ENCODE results near the gene SNX5. TPM values are rescaled to one million over a fixed set of nuclear protein-coding genes. Genes with fewer than 3 reads are reported as not detected.

SNX5 gene
- total and polyA plus RNA-seq, 2 donors (not counting 1 experiment from before 2014, with no cell fraction given): 97.8 to 128 TPM

GRCh38 chr20:18011951-18012645 is 43.5 kb upstream of the SNX5 start:
- 91% methylated on average over 9 of the region's 21 CpGs for WGBS (ENCODE audit: insufficient coverage)
- no peak overlapping the region for H3K4me3 Mint-ChIP-seq
- H3K27me3 Mint-ChIP-seq: no peaks in the 10 kb centered on the region

DNA sequence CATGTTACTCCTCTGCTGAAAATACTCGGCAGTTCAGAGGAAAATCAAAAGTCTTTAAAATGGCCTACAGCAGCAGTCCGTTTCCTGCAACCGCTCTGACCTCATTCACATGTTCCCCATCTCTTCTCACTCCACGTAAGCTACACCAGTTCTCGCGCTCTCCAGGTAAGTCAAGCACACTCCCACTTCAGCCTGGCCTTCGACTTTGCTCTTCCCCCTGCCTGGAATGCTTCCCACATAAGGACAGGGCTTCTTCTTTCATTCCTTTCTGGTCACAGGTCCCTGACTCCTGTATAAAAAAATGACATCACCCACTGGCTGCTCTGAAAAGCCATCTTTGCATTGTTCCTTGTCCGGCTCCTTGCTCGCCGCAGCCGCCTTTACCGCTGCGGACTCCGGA is 42.9 kb upstream of the SNX5 start:
- Histone ChIP-seq H4K20me1 (ENCODE audit: control insufficient read depth, insufficient read depth, low read length, poor library complexity, severe bottlenecking) (no peaks in the 10 kb centered on the region), H3K36me3 (replicated peaks in 1 of 2; ENCODE audit: control extremely low read depth in 1 of 2, control insufficient read depth in 1 of 2, extremely low read depth in 1 of 2, insufficient read depth in 2 of 2, low read length in 1 of 2) (no peaks in the 10 kb centered on the region), H3K27me3 (replicated peaks in 1 of 4; ENCODE audit: control extremely low read depth in 1 of 4, control insufficient read depth in 3 of 4, insufficient read depth in 4 of 4, low read length in 3 of 4) (no peaks in the 10 kb centered on the region), H3K27ac (ENCODE audit: low read length in 2 of 2) (no peak overlapping the region), H3K79me2 (ENCODE audit: control insufficient read depth, insufficient read depth, low read length) (no peaks in the 10 kb centered on the region), H3K4me3 (ENCODE audit: control extremely low read depth in 1 of 5, extremely low read depth in 1 of 5, insufficient read depth in 1 of 5, low read depth in 2 of 5, low read length in 4 of 5) (no peak overlapping the region), H3K4me2 (replicated peaks; ENCODE audit: low read depth, low read length, poor library complexity, severe bottlenecking) (no peak overlapping the region), H3K4me1 (ENCODE audit: control insufficient read depth in 2 of 2, insufficient read depth in 2 of 2, low read length in 2 of 2) (no peaks in the 10 kb centered on the region), H3K9me3 (ENCODE audit: control extremely low read depth in 1 of 3, control insufficient read depth in 2 of 3, insufficient read depth in 1 of 3, low read length in 2 of 3) (no peaks in the 10 kb centered on the region), H2AFZ (ENCODE audit: insufficient read depth, low read depth, low read length, poor library complexity, severe bottlenecking) (no peak overlapping the region), H3K9ac (ENCODE audit: low read length) (no peak overlapping the region)
- ChIA-PET CTCF (no interaction called here), POLR2A (no interaction called here)
- H3K9me3 Mint-ChIP-seq (ENCODE audit: insufficient read depth): no peaks in the 10 kb centered on the region
- ATAC-seq (ENCODE audit: low read depth): no peak
- H3K27ac Mint-ChIP-seq: no peak overlapping the region
- no peaks in the 10 kb centered on the region for H3K27me3 Mint-ChIP-seq
- no peak for TF ChIP-seq CTCF (IDR thresholded peaks at IDR 0.05)
- TF ChIP-seq EZH2 (IDR thresholded peaks at IDR 0.05; ENCODE audit: borderline replicate concordance, insufficient read depth, low read depth, low read length, poor library complexity, severe bottlenecking): no peak
- WGBS (ENCODE audit: insufficient coverage): 97% methylated on average over 14 of the region's 14 CpGs
- no peak for DNase-seq
- H3K4me1 Mint-ChIP-seq: peaks cover 3% of the 10 kb centered on the region
- intact Hi-C loops (cut with micrococcal nuclease): no loop called here
- no peak overlapping the region for H3K4me3 Mint-ChIP-seq

More at GRCh38 chr20:18011951-18012645, 43.5 kb upstream of the SNX5 start:
- ChIA-PET CTCF (no interaction called here), POLR2A (no interaction called here)
- H3K79me2 ChIP-seq (ENCODE audit: control insufficient read depth, insufficient read depth, low read length): no peaks in the 10 kb centered on the region
- Mint-ChIP-seq H3K9me3 (ENCODE audit: insufficient read depth) (no peaks in the 10 kb centered on the region), H3K27ac (no peak overlapping the region), H3K4me1 (no peaks in the 10 kb centered on the region)
- no peak overlapping the region for H2AFZ ChIP-seq (ENCODE audit: insufficient read depth, low read depth, low read length, poor library complexity, severe bottlenecking)
- no peak overlapping the region for H3K27ac ChIP-seq (ENCODE audit: low read length in 2 of 2)
- no peaks in the 10 kb centered on the region for H4K20me1 ChIP-seq (ENCODE audit: control insufficient read depth, insufficient read depth, low read length, poor library complexity, severe bottlenecking)
- H3K4me3 ChIP-seq (ENCODE audit: control extremely low read depth in 1 of 5, extremely low read depth in 1 of 5, insufficient read depth in 1 of 5, low read depth in 2 of 5, low read length in 4 of 5): no peak overlapping the region
- no peaks in the 10 kb centered on the region for H3K9me3 ChIP-seq (ENCODE audit: control extremely low read depth in 1 of 3, control insufficient read depth in 2 of 3, insufficient read depth in 1 of 3, low read length in 2 of 3)
- ATAC-seq (ENCODE audit: low read depth) (no peak), DNase-seq (no peak)
- no peaks in the 10 kb centered on the region for H3K4me1 ChIP-seq (ENCODE audit: control insufficient read depth in 2 of 2, insufficient read depth in 2 of 2, low read length in 2 of 2)
- H3K9ac ChIP-seq (ENCODE audit: low read length): no peak overlapping the region
- no peak for TF ChIP-seq CTCF (IDR thresholded peaks at IDR 0.05)
- no peak for TF ChIP-seq EZH2 (IDR thresholded peaks at IDR 0.05; ENCODE audit: borderline replicate concordance, insufficient read depth, low read depth, low read length, poor library complexity, severe bottlenecking)
- no peaks in the 10 kb centered on the region for H3K36me3 ChIP-seq (replicated peaks in 1 of 2; ENCODE audit: control extremely low read depth in 1 of 2, control insufficient read depth in 1 of 2, extremely low read depth in 1 of 2, insufficient read depth in 2 of 2, low read length in 1 of 2)
- no peaks in the 10 kb centered on the region for H3K27me3 ChIP-seq (replicated peaks in 1 of 4; ENCODE audit: control extremely low read depth in 1 of 4, control insufficient read depth in 3 of 4, insufficient read depth in 4 of 4, low read length in 3 of 4)
- intact Hi-C loops (cut with micrococcal nuclease): no loop called here
- no peak overlapping the region for H3K4me2 ChIP-seq (replicated peaks; ENCODE audit: low read depth, low read length, poor library complexity, severe bottlenecking)
